HG02938 (cell line): ENCODE data around the gene PTPRD.

Experiments used
- ATAC-seq: cut with Tn5 transposase; IDR thresholded peaks from one replicate; pipeline ENCODE4 v1.9.1; 2021; ENCODE audit warnings: mild to moderate bottlenecking, moderate library complexity; ENCODE audit not compliant: unreplicated experiment

Gene PTPRD

GRCh38 chr9:8816361-8816760 is 1796.4 kb downstream of the PTPRD start:
- no peak for ATAC-seq

GRCh38 chr9:8815931-8816330 is 1796.9 kb downstream of the PTPRD start:
- ATAC-seq: no peak

GRCh38 chr9:8815219-8815618 is 1797.6 kb downstream of the PTPRD start:
- no peak for ATAC-seq

- no peak for ATAC-seq
Measured at GRCh38 chr9:8812888-8813287, 1799.9 kb downstream of the PTPRD start.

GRCh38 chr9:8809741-8810140 is 1803.1 kb downstream of the PTPRD start:
- ATAC-seq: no peak

GRCh38 chr9:8806150-8806549 is 1806.7 kb downstream of the PTPRD start:
- no peak for ATAC-seq

GRCh38 chr9:8804613-8805012 is 1808.2 kb downstream of the PTPRD start:
- no peak for ATAC-seq

GRCh38 chr9:8802242-8802641 is 1810.6 kb downstream of the PTPRD start:
- ATAC-seq: no peak

GRCh38 chr9:8800196-8800595 is 1812.6 kb downstream of the PTPRD start:
- ATAC-seq: no peak

- no peak for ATAC-seq
Measured at GRCh38 chr9:8799615-8800014, 1813.2 kb downstream of the PTPRD start.

- no peak for ATAC-seq
Measured at GRCh38 chr9:8799206-8799605, 1813.6 kb downstream of the PTPRD start.

GRCh38 chr9:8784838-8785237 is 1828.0 kb downstream of the PTPRD start:
- no peak for ATAC-seq

GRCh38 chr9:8783941-8784340 is 1828.9 kb downstream of the PTPRD start:
- no peak for ATAC-seq

GRCh38 chr9:8782237-8782636 is 1830.6 kb downstream of the PTPRD start:
- ATAC-seq: no peak

- ATAC-seq: no peak
Measured at GRCh38 chr9:8781458-8781857, 1831.3 kb downstream of the PTPRD start.

GRCh38 chr9:8780386-8780785 is 1832.4 kb downstream of the PTPRD start:
- no peak for ATAC-seq

- ATAC-seq: no peak
Measured at GRCh38 chr9:8779478-8779877, 1833.3 kb downstream of the PTPRD start.

- no peak for ATAC-seq
Measured at GRCh38 chr9:8778356-8778755, 1834.4 kb downstream of the PTPRD start.

GRCh38 chr9:8772302-8772701 is 1840.5 kb downstream of the PTPRD start:
- no peak for ATAC-seq

GRCh38 chr9:8769153-8769552 is 1843.6 kb downstream of the PTPRD start:
- no peak for ATAC-seq

GRCh38 chr9:8766096-8766495 is 1846.7 kb downstream of the PTPRD start:
- no peak for ATAC-seq

GRCh38 chr9:8764051-8764450 is 1848.8 kb downstream of the PTPRD start:
- no peak for ATAC-seq

- no peak for ATAC-seq
Measured at GRCh38 chr9:8762479-8763085, 1850.2 kb downstream of the PTPRD start.
